Stimulated activated CD4-positive, alpha-beta T cell treated with anti-CD3 and anti-CD28 coated beads, Interleukin-4, amount 100 ng/mL, for 24 hours (primary cell): ENCODE data around the gene KIF20A.
"Not testable (repeated sequence)": the region's sequence is repeated elsewhere in the genome, so short reads cannot be mapped to it uniquely, and the experiment has no call there.

ENCODE experiments used
- DNase-seq: peaks from one replicate; pipeline ENCODE4 v3.0.0-alpha.2; 2020

KIF20A gene

GRCh38 chr5:138178516-138179276, at the start of gene KIF20A, which contains the start of gene BRD8:
Gene KIF20A (plus strand): TSS chr5:138179112. CDS start chr5:138179681, 569 bp downstream.
Gene BRD8 (minus strand): TSS chr5:138178630. CDS start chr5:138178614, 16 bp downstream.
- peak; percentile 93 for DNase-seq

DNA sequence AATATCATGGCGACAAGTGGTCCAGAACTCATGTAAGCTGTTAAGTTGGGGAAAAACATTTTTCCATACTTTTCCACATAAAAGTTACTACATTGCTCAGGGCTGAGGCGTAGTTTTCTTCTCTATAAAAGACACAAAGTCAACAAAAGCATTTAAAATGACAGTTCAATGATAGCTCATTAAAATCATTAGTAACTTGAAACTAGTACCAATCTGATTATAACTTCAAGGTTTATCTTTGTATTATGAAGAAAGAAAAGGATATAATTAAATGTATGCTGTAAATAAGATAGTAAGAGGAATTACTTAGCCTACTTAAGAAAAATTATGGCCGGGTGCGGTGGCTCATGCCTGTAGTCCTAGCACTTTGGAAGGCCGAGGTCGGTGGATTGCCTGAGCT, 49.6 kb upstream of the KIF20A start:
- DNase-seq, result no peak

DNA sequence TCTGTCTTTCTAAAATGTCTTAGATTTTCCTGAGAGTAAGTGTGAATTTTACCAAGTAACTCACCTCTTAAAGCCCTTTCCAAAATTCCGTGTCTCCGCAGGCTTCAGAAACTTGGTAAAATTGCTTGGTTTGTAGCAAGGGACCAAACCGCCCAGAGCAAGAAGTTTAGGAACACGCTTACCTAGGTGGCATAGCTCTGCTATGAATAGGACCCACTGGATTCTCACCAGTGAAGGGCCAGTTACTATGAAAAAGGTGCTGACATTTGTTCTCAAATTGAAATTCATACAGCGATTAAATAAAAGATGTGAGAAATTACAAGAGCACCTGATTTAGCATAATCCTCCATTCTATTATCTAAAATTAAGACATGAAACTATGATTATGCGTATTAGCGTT, 46.4 kb upstream of the KIF20A start:
- no peak for DNase-seq

GRCh38 chr5:138138949-138139780, 39.7 kb upstream of the KIF20A start, which contains the start of gene NME5:
Gene NME5 (minus strand): TSS chr5:138139428. CDS start chr5:138138780, 648 bp downstream.
- DNase-seq, result no peak

DNA sequence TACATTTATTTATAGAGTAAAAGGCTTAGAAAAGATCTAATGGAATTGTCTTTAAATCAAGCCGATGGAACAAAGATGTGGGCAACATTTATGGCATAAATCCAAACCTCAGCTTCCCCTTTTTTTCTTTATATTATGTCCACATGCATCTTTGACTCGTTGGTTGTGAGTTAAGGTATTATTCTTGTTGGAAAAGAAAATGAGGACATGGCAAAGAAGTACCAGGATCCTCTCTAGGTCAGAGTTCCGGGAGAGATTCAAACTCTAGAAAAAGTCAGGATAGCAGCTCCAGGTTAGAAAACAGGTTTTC, 39.2 kb upstream of the KIF20A start:
- no peak for DNase-seq

GRCh38 chr5:138140268-138140667, 38.6 kb upstream of the KIF20A start:
- no peak for DNase-seq

GRCh38 chr5:138141734-138142133, 37.2 kb upstream of the KIF20A start:
- DNase-seq, result no peak

GRCh38 chr5:138143578-138143977, 35.3 kb upstream of the KIF20A start:
- DNase-seq, result not testable (repeated sequence)

DNA sequence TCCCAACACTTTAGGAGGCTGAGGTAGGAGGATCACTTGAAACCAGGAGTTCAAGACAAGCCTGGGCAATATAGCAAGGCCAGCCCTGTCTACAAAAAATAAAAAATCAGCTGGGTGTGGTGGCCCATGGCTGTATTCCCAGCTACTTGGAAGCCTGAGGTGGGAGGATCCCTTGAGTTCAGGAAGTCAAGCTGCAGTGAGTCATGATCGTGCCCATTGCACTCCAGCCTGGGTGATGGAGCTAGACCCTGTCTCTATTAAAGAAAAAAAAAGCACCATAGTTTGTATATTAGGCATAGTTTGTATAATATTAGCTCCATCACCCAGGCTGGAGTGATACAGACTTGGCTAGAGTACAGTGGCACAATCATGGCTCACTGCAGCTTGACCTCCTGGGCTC, 30.1 kb upstream of the KIF20A start:
- no peak for DNase-seq

- no peak for DNase-seq
These were observed 29.4 kb upstream of the KIF20A start for GRCh38 chr5:138149530-138149929.

DNA sequence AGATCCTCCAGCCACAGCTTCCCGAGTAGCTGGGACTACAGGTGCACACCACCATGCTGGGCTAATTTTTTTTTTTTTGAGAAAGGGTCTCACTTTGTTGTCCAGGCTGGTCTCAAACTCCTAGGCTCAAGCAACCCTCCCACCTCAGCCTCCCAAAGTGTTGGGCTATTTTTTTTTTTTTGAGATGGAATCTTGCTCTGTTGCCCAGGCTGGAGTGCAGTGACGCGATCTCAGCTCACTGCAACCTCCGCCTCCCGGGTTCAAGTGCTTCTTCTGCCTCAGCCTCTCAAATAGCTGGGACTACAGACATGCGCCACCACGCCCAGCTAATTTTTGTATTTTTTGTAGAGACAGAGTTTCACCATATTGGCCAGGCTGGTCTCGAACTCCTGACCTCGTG, 22.9 kb upstream of the KIF20A start:
- DNase-seq, result not testable (repeated sequence)

GRCh38 chr5:138157626-138158025, 21.3 kb upstream of the KIF20A start:
- no peak for DNase-seq

- DNase-seq, result no peak
These were observed 19.2 kb upstream of the KIF20A start for GRCh38 chr5:138159666-138160065.

DNA sequence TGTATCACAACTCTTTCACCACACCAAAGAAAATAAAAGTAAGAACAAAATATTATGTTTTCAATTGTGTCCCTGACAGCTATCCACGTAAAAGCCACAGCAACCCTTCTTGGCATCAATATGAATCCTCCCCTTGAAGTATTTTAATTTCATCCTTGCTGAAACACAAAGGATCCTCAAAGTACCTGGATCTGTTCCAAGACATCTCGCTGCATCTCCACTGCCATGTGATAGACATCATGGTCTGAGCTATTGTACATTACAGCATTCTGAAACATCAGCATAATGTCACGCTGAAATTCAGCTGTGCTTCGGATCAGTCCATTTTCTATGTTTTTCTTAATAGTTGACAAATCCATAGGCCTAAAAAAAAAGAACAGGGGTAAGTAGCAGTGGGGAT, 18.2 kb upstream of the KIF20A start:
- no peak for DNase-seq

GRCh38 chr5:138163721-138164120, 15.2 kb upstream of the KIF20A start:
- DNase-seq, result no peak

GRCh38 chr5:138169124-138169523, 9.8 kb upstream of the KIF20A start:
- DNase-seq, result no peak

DNA sequence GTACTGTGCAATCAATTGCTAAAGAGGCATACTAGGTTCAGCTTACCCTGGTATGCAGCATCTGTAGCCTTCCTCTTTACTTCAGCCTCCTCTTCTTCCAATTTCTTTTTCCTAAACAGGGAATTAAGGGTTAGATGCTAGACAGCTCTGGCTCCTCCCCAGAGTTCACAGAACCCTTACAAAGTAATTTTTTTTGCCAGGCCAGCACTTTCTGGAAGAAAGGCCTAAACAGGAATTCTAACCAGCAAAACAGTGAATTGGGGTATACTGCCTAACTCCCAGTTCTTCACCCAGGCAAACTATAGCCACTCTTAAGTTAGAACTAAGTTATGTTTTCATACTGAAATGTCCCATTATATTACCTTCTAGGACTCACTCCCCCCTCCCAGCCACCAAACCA, 8.6 kb upstream of the KIF20A start:
- DNase-seq, result no peak

DNA sequence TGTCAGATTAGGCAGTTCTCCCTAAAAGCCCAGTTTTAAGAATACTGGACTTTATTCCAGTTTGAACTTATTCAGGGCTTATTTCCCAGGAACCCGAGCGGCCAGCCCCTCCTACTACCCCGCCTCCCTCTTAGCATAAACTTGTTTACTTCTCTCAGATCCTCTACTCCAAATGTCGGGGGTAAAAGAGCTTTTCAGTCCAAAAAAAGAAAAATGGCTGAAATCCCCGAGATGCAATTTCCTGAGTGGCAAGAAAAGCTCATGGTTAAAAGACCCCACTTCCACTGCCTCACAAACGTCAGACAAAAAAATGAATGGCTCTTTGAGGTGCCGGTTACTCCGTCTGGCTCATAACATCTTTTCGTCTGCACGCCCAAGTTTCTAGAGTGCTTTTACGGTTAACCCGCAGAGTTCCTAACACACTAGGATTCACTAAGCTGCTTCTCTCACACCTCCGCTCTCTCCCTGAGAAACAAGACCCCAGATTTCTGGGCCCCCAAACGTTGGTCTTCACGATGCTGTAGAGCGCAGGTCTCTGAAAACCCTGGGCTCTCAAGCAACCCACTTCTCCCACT, 884 bp upstream of the KIF20A start:
- DNase-seq, result peak; percentile 30

- DNase-seq, result no peak
These were observed 455 bp downstream of the KIF20A start for GRCh38 chr5:138179277-138179857.

DNA sequence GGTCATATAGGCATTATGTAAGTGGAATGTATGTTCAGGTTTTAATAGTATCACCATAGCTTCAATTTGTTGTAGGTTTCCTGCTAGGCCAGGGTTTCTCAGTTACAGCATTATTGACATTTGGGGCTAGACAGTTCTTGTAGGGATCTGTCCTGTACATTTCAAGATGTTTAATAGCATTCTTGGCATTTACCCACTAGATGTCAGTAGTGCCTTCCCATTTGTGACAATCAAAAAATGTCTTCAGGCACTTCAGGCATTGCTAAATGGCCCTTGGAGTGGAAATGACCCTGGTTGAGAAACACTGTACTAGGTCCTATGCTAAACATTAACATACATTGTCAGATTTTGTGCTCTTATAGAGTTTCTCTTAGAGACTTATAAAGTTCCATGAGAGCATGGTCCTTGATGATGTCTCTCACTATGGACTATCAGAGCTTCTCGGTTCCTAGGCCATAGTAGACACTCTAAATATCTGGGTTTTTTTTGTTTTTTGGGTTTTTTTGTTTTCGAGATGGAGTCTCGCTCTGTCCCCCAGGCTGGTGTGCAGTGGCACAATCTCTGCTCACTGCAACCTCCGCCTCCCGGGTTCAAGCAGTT, 1.4 kb downstream of the KIF20A start:
- no peak for DNase-seq

DNA sequence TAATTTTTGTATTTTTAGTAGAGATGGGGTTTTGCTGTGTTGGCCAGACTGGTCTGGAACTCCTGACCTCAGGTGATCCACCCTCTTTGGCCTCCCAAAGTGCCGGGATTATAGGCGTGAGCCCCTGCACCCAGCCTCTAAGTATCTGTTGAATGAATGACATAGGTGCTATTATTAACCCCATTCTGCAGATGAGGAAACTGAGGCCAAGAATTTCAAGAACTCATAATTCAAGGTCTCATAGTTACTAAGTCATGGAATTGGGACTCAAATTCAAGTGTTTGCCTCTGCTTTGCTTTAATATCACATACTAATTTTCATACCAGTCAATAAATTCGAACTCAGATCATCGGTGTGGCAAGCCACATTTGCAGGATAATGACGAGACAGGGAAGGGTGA, 1.9 kb downstream of the KIF20A start:
- no peak for DNase-seq

DNA sequence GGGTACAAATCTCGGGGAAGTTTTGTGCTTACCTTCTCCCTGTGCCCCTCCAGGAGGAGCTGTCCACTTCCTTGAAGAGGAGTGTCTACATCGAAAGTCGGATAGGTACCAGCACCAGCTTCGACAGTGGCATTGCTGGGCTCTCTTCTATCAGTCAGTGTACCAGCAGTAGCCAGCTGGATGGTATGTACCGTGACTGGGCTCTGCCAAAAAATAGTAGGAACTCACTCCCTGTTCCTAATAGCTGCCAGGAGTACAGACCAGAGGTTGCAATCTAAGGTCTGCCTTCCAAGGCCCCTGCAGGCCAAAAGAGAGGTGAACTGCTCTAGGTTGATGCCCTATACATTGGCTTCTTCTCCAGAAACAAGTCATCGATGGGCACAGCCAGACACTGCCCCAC, 3.9 kb downstream of the KIF20A start:
- no peak for DNase-seq

DNA sequence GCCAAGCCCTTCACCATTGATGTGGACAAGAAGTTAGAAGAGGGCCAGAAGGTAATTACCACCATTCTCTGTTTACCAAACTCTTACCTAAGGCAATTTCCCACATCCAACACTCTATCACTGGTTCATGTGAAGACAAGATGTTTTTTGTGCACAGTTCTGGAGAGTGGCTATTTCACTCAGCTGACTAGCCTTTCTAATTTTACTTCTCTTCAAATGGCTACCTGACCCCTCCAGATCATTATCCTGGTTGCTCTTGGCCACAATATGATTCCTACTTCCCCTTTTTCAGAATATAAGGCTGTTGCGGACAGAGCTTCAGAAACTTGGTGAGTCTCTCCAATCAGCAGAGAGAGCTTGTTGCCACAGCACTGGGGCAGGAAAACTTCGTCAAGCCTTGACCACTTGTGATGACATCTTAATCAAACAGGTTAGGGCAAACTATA, 7.1 kb downstream of the KIF20A start:
- DNase-seq, result no peak
